ENCODE results near the gene TRAPPC3. TPM values are rescaled to one million over a fixed set of nuclear protein-coding genes. Genes with fewer than 3 reads are reported as not detected.

Gene TRAPPC3
- total and polyA plus RNA-seq, 9 of the 15 experiments (the other 6 are each of a cell fraction or from before 2014, with no cell fraction given) = 20.6 to 141 (median 112) TPM

DNA sequence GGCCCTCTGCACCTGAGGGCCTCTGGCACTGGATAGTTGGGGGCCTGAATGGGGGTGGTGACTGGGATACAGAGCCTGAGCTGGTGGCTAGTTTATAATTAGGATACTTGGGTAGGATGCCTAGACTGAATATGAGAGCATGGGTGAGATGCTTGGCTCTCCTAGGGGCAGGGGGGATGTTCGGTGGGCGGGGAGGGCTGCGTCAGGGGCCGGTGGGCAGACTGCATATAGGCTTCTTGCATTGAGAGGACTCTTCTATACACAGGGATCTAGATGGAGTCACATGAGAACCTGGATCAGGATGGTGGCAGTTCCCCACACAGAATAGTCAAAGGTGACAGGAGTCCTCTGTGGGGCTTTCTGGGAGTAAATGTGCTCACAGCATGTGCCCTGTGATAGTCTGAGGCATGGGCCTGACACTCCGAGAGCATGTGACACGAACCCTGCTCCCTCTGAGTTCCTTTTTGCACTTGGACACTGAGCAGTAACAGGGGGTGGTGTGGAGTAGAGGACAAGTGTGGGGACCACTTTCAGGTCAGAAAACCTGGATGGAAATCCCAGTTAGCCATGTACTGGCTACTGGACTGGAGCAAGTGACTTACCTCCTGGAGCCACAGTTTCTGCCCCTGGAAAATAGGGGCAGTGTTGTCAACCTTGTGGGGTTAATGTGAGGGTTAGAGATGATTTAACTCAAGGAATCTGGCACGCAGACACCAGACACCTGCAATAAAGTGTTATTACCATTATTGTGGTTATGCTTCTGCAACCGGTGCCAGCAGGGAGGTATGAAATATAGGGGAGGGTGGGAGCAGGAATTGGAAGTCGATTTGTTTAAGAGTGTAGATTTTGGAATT, 8.9 kb upstream of the TRAPPC3 start (continued):
- TF ChIP-seq, protein P1, sequence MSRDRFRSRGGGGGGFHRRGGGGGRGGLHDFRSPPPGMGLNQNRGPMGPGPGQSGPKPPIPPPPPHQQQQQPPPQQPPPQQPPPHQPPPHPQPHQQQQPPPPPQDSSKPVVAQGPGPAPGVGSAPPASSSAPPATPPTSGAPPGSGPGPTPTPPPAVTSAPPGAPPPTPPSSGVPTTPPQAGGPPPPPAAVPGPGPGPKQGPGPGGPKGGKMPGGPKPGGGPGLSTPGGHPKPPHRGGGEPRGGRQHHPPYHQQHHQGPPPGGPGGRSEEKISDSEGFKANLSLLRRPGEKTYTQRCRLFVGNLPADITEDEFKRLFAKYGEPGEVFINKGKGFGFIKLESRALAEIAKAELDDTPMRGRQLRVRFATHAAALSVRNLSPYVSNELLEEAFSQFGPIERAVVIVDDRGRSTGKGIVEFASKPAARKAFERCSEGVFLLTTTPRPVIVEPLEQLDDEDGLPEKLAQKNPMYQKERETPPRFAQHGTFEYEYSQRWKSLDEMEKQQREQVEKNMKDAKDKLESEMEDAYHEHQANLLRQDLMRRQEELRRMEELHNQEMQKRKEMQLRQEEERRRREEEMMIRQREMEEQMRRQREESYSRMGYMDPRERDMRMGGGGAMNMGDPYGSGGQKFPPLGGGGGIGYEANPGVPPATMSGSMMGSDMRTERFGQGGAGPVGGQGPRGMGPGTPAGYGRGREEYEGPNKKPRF (IDR thresholded peaks at IDR 0.05; ENCODE audit: low read depth, low read length) = no peak
- TF ChIP-seq PHF8 (IDR thresholded peaks at IDR 0.05; ENCODE audit: borderline replicate concordance, low read length) (no peak), E2F6 (IDR thresholded peaks at IDR 0.05; ENCODE audit: borderline replicate concordance in 1 of 2, extremely low read depth in 1 of 2, insufficient read depth in 1 of 2, insufficient read length in 1 of 2, low read depth in 1 of 2, low read length in 1 of 2, poor library complexity in 1 of 2, severe bottlenecking in 1 of 2) (peak in 1 of 2 experiments; percentile 46), MAX (CRISPR knock-in tag; IDR thresholded peaks at IDR 0.05) (peak; percentile 52; the same call in 1 of the 2 replicates)
- TF ChIP-seq, protein P2, sequence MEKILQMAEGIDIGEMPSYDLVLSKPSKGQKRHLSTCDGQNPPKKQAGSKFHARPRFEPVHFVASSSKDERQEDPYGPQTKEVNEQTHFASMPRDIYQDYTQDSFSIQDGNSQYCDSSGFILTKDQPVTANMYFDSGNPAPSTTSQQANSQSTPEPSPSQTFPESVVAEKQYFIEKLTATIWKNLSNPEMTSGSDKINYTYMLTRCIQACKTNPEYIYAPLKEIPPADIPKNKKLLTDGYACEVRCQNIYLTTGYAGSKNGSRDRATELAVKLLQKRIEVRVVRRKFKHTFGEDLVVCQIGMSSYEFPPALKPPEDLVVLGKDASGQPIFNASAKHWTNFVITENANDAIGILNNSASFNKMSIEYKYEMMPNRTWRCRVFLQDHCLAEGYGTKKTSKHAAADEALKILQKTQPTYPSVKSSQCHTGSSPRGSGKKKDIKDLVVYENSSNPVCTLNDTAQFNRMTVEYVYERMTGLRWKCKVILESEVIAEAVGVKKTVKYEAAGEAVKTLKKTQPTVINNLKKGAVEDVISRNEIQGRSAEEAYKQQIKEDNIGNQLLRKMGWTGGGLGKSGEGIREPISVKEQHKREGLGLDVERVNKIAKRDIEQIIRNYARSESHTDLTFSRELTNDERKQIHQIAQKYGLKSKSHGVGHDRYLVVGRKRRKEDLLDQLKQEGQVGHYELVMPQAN (IDR thresholded peaks at IDR 0.05; ENCODE audit: borderline replicate concordance) = no peak

All from K562 (cell line).